H9 (cell line): ENCODE data around the gene PIGL. TPM values are rescaled to one million over a fixed set of nuclear protein-coding genes. Genes with fewer than 3 reads are reported as not detected.

Source experiments
- DNase-seq: peaks from one replicate; pipeline ENCODE4 v3.0.0-alpha.2; 2017
- H2AFZ ChIP-seq: one replicate; pipeline ENCODE4 v1.6.1; 2013; ENCODE audit warnings: mild to moderate bottlenecking, low read length, control low read depth, moderate library complexity
- H2AK5ac ChIP-seq: 2 replicates; pipeline ENCODE4 v1.6.1; 2013; ENCODE audit warnings: low read length, control low read depth, mixed read lengths; ENCODE audit not compliant: insufficient read length
- H2BK120ac ChIP-seq: one replicate; pipeline ENCODE4 v1.6.1; 2013; ENCODE audit warnings: low read depth, mild to moderate bottlenecking, low read length, control low read depth, inconsistent platforms; ENCODE audit not compliant: poor library complexity, severe bottlenecking
- H2BK12ac ChIP-seq: 2 replicates; pipeline ENCODE4 v1.6.1; 2013; ENCODE audit warnings: low read length, control low read depth, mixed read lengths, low read depth; ENCODE audit not compliant: insufficient read length
- H2BK15ac ChIP-seq: 2 replicates; pipeline ENCODE4 v1.6.1; 2013; ENCODE audit warnings: low read depth, low read length, control low read depth
- H2BK20ac ChIP-seq: one replicate; pipeline ENCODE4 v1.6.1; 2013; ENCODE audit warnings: low read depth, mild to moderate bottlenecking, low read length, control low read depth, inconsistent platforms; ENCODE audit not compliant: poor library complexity, severe bottlenecking
- H2BK5ac ChIP-seq: 2 replicates; pipeline ENCODE4 v1.6.1; 2013; ENCODE audit warnings: low read length, control low read depth, mixed read lengths; ENCODE audit not compliant: insufficient read length
- H3K14ac ChIP-seq: 2 replicates; pipeline ENCODE4 v1.6.1; 2013; ENCODE audit warnings: low read length, control low read depth; ENCODE audit not compliant: insufficient read depth
- H3K18ac ChIP-seq: 2 replicates; pipeline ENCODE4 v1.6.1; 2013; ENCODE audit warnings: low read depth, mild to moderate bottlenecking, mixed read lengths, low read length, control low read depth; ENCODE audit not compliant: insufficient read length
- H3K23ac ChIP-seq: 2 replicates; pipeline ENCODE4 v1.6.1; 2013; ENCODE audit warnings: low read length, control low read depth, mixed read lengths, low read depth; ENCODE audit not compliant: insufficient read length
- H3K23me2 ChIP-seq: 2 replicates; pipeline ENCODE4 v1.6.1; 2013; ENCODE audit warnings: low read depth, mild to moderate bottlenecking, mixed read lengths, low read length, control low read depth; ENCODE audit not compliant: insufficient read length, poor library complexity, severe bottlenecking
- H3K27ac ChIP-seq: 2 replicates; pipeline ENCODE4 v1.5.1; 2013; ENCODE audit warnings: low read length, control low read depth, mixed read lengths, low read depth; ENCODE audit not compliant: insufficient read length
- H3K27me3 ChIP-seq: 2 replicates; pipeline ENCODE4 v1.6.1; 2013; ENCODE audit warnings: low read length, control low read depth, inconsistent platforms; ENCODE audit not compliant: insufficient read depth
- H3K4ac ChIP-seq: 2 replicates; pipeline ENCODE4 v1.6.1; 2013; ENCODE audit warnings: low read depth, mild to moderate bottlenecking, control low read depth, inconsistent platforms, low read length, moderate library complexity
- H3K4me1 ChIP-seq: 2 replicates; pipeline ENCODE4 v1.6.1; 2013; ENCODE audit warnings: low read length, control low read depth, inconsistent platforms; ENCODE audit not compliant: insufficient read depth
- H3K4me2 ChIP-seq: 2 replicates; pipeline ENCODE4 v1.6.1; 2013; ENCODE audit warnings: low read length, control low read depth, mixed read lengths; ENCODE audit not compliant: insufficient read length, insufficient read depth
- H3K56ac ChIP-seq: 2 replicates; pipeline ENCODE4 v1.6.1; 2013; ENCODE audit warnings: low read depth, mild to moderate bottlenecking, mixed read lengths, low read length, control low read depth; ENCODE audit not compliant: insufficient read length
- H3K79me1 ChIP-seq: 2 replicates; pipeline ENCODE4 v1.6.1; 2013; ENCODE audit warnings: low read depth, mild to moderate bottlenecking, moderate library complexity, low read length, control low read depth, inconsistent platforms; ENCODE audit not compliant: insufficient read depth, poor library complexity, severe bottlenecking
- H3K79me2 ChIP-seq: 2 replicates; pipeline ENCODE4 v1.6.1; 2013; ENCODE audit warnings: low read length, control low read depth, inconsistent platforms; ENCODE audit not compliant: insufficient read depth
- H3K9ac ChIP-seq: 2 replicates; pipeline ENCODE4 v1.6.1; 2013; ENCODE audit warnings: low read length, control low read depth, mixed read lengths; ENCODE audit not compliant: insufficient read length; ENCODE audit errors: extremely low read depth
- H3K9me3 ChIP-seq: one replicate; pipeline ENCODE4 v1.6.1; 2013; ENCODE audit warnings: low read depth, low read length, inconsistent platforms; ENCODE audit not compliant: control insufficient read depth
- H3T11ph ChIP-seq: one replicate; pipeline ENCODE4 v1.6.1; 2013; ENCODE audit warnings: mild to moderate bottlenecking, low read length, control low read depth, inconsistent platforms
- H4K20me1 ChIP-seq: one replicate; pipeline ENCODE4 v1.6.1; 2013; ENCODE audit not compliant: control insufficient read depth, insufficient read length, insufficient read depth
- H4K5ac ChIP-seq: 2 replicates; pipeline ENCODE4 v1.6.1; 2013; ENCODE audit warnings: low read depth, mild to moderate bottlenecking, mixed read lengths, low read length, control low read depth; ENCODE audit not compliant: insufficient read length
- H4K8ac ChIP-seq: replicated peaks from 2 replicates; pipeline ENCODE4 v1.6.1; 2013; ENCODE audit warnings: low read length, control low read depth, mixed read lengths, low read depth; ENCODE audit not compliant: insufficient read length
- H4K91ac ChIP-seq: 2 replicates; pipeline ENCODE4 v1.6.1; 2013; ENCODE audit warnings: low read depth, mild to moderate bottlenecking, moderate library complexity, mixed read lengths, low read length, control low read depth; ENCODE audit not compliant: insufficient read length
- H3K27ac Mint-ChIP-seq, 3 experiments: 2 replicates in 2 of 3; 3 replicates in 1 of 3; pipeline ENCODE4 v1.8.0; 2020 to 2021; ENCODE audit warnings: mixed read lengths in 3 of 3, mild to moderate bottlenecking in 1 of 3, moderate library complexity in 1 of 3
- H3K27me3 Mint-ChIP-seq: 2 replicates; pipeline ENCODE4 v1.8.0; 2021; ENCODE audit warnings: low read depth, mild to moderate bottlenecking, moderate library complexity, mixed read lengths
- H3K36me3 Mint-ChIP-seq, 3 experiments: 2 replicates in 2 of 3; 3 replicates in 1 of 3; pipeline ENCODE4 v1.8.0; 2020 to 2021; ENCODE audit warnings: low read depth in 3 of 3, mixed read lengths in 3 of 3; ENCODE audit not compliant: insufficient read depth in 1 of 3
- H3K4me1 Mint-ChIP-seq, 2 experiments: 2 replicates each; pipeline ENCODE4 v1.8.0; 2020; ENCODE audit warnings: mixed read lengths in 2 of 2
- H3K4me3 Mint-ChIP-seq, 2 experiments: 2 replicates in 1 of 2; 3 replicates in 1 of 2; pipeline ENCODE4 v1.8.0; 2020 to 2021; ENCODE audit warnings: mild to moderate bottlenecking in 2 of 2, mixed read lengths in 2 of 2, moderate library complexity in 1 of 2
- H3K9me3 Mint-ChIP-seq, 2 experiments: 2 replicates in 1 of 2; 3 replicates in 1 of 2; pipeline ENCODE4 v1.8.0; 2020; ENCODE audit warnings: mild to moderate bottlenecking in 2 of 2, mixed read lengths in 2 of 2, moderate library complexity in 1 of 2
- CTCF ChIP-seq: fragments of 200-600 bp; sonication (generic); conservative IDR thresholded peaks from 3 replicates; pipeline ENCODE4 v1.8.0; 2021; ENCODE audit warnings: antibody characterized with exemption, mild to moderate bottlenecking
- WGBS: extraction: QIAGEN DNeasy Blood & Tissue Kit; methylation state at CpG from one replicate; pipeline ENCODE4 v1.1.7; 2013; ENCODE audit warnings: missing lambda C conversion rate, low lambda C conversion rate, mixed read lengths; ENCODE audit not compliant: insufficient read length; ENCODE audit errors: extremely low coverage; 5-methylcytosine and 5-hydroxymethylcytosine counted together
- total RNA-seq: library from RNA; stranded (reverse); gene quantifications from 2 replicates; pipeline ENCODE4 v1.2.1, GENCODE V29; 2021

PIGL gene
- total RNA-seq, 1 experiment from 2014 or later, result 21.6 TPM

DNA sequence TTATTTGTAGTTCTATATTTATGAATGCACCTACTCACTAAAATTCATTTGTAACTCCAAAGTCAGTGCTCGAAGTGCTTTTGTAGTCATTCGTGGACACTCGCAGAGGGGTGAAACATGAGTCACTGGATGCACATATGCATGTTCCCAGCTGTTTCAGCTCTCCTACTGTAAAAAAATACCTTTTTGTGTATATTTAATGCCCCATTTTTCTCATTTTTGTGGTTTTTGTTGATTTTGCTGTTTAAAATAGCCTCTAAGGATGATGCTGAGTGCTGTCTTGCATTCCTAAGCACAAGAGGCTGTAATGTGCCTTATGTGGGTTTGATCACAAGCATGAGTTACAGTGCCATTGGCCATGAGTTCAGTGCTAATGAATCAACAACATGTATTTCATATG is 105.6 kb downstream of the PIGL start:
- H2BK5ac ChIP-seq, result no peak overlapping the region
- H3K27me3 ChIP-seq, result no peaks in the 10 kb centered on the region
- H2AFZ ChIP-seq, result no peak overlapping the region
- Mint-ChIP-seq H3K4me1 (peaks cover 3 to 7% of the 10 kb centered on the region in 2 experiments), H3K36me3 (peaks cover 0 to 17% (median 7%) of the 10 kb centered on the region in 3 experiments; a peak in 4 of 7 replicates), H3K27me3 (no peaks in the 10 kb centered on the region), H3K27ac (no peak overlapping the region), H3K9me3 (no peaks in the 10 kb centered on the region), H3K4me3 (no peak overlapping the region)
- H4K8ac ChIP-seq, result no peak overlapping the region
- WGBS, result no CpG with 5 or more reads among the region's 3 CpGs
- H3K9ac ChIP-seq, result no peak overlapping the region
- H4K91ac ChIP-seq, result no peak overlapping the region
- no peaks in the 10 kb centered on the region for H3K4me1 ChIP-seq
- no peak for TF ChIP-seq CTCF
- H3K18ac ChIP-seq, result no peak overlapping the region
- no peaks in the 10 kb centered on the region for H3K79me1 ChIP-seq
- no peak overlapping the region for H3K14ac ChIP-seq
- no peak overlapping the region for H3T11ph ChIP-seq
- no peak overlapping the region for H2BK12ac ChIP-seq
- H2BK15ac ChIP-seq, result no peak overlapping the region
- no peak overlapping the region for H4K5ac ChIP-seq
- H4K20me1 ChIP-seq, result no peaks in the 10 kb centered on the region
- H3K4ac ChIP-seq, result no peak overlapping the region
- no peak overlapping the region for H3K4me2 ChIP-seq
- no peak overlapping the region for H3K23ac ChIP-seq
- H3K79me2 ChIP-seq, result no peaks in the 10 kb centered on the region
- no peaks in the 10 kb centered on the region for H3K23me2 ChIP-seq
- DNase-seq, result no peak
- no peak overlapping the region for H2AK5ac ChIP-seq
- H3K27ac ChIP-seq, result no peak overlapping the region
- H2BK20ac ChIP-seq, result no peak overlapping the region
- H3K9me3 ChIP-seq, result no peaks in the 10 kb centered on the region
- no peak overlapping the region for H3K56ac ChIP-seq
- H2BK120ac ChIP-seq, result no peak overlapping the region
